Loucy (cell line): ENCODE results near the gene TSC22D4.

ENCODE experiments used
- CTCF ChIP-seq: fragments of 200-600 bp; sonication (generic); conservative IDR thresholded peaks from 2 replicates; pipeline ENCODE4 v1.5.1; 2014; ENCODE audit warnings: mild to moderate bottlenecking, antibody characterized with exemption, low read length
- EZH2phosphoT487 ChIP-seq: fragments of 200-600 bp; IDR thresholded peaks from 2 replicates; pipeline ENCODE4 v1.6.1; 2018; ENCODE audit warnings: antibody characterized with exemption, mild to moderate bottlenecking, moderate library complexity, borderline replicate concordance

GRCh38 chr7:100492738-100493475 lies 13.9 kb upstream of the TSC22D4 start:
- TF ChIP-seq CTCF = no peak
- TF ChIP-seq EZH2phosphoT487 = no peak
